Measurements from ENCODE around the gene DHX32.

Gene DHX32

GRCh38 chr10:125815764-125816163 is 65.3 kb downstream of the DHX32 start:
- FAIRE-seq = no peak

GRCh38 chr10:125812128-125812750 is 68.9 kb downstream of the DHX32 start:
- no peak for FAIRE-seq
- no peak for DNase-seq (ENCODE audit: low spot score)

More at GRCh38 chr10:125815764-125816163, 65.3 kb downstream of the DHX32 start:
- DNase-seq (ENCODE audit: low spot score) = no peak

- DNase-seq (ENCODE audit: low spot score) (no peak), FAIRE-seq (no peak)
Observed at GRCh38 chr10:125811251-125811650, 69.8 kb downstream of the DHX32 start.

- DNase-seq (ENCODE audit: low spot score) = no peak
- FAIRE-seq = no peak
Observed at GRCh38 chr10:125808047-125808446, 73.0 kb downstream of the DHX32 start.

- DNase-seq (ENCODE audit: low spot score) = no peak
- no peak for FAIRE-seq
Observed at GRCh38 chr10:125802739-125803138, 78.4 kb downstream of the DHX32 start.

GRCh38 chr10:125802131-125802530 is 79.0 kb downstream of the DHX32 start:
- FAIRE-seq = no peak
- no peak for DNase-seq (ENCODE audit: low spot score)

- FAIRE-seq (no peak), DNase-seq (ENCODE audit: low spot score) (no peak)
Observed at GRCh38 chr10:125801574-125801973, 79.5 kb downstream of the DHX32 start.

GRCh38 chr10:125799451-125800182 is 81.5 kb downstream of the DHX32 start:
- no peak for DNase-seq (ENCODE audit: low spot score)
- FAIRE-seq = no peak

GRCh38 chr10:125797994-125798662 is 83.0 kb downstream of the DHX32 start:
- FAIRE-seq (no peak), DNase-seq (ENCODE audit: low spot score) (no peak)

- DNase-seq (ENCODE audit: low spot score) (no peak), FAIRE-seq (no peak)
Observed at GRCh38 chr10:125797424-125797823, 83.7 kb downstream of the DHX32 start.

GRCh38 chr10:125795637-125796190 is 85.4 kb downstream of the DHX32 start:
- FAIRE-seq (no peak), DNase-seq (ENCODE audit: low spot score) (no peak)

GRCh38 chr10:125795128-125795527 is 86.0 kb downstream of the DHX32 start:
- no peak for FAIRE-seq
- no peak for DNase-seq (ENCODE audit: low spot score)

- DNase-seq (ENCODE audit: low spot score) (no peak), FAIRE-seq (no peak)
Observed at GRCh38 chr10:125792342-125793300, 88.5 kb downstream of the DHX32 start.

GRCh38 chr10:125788156-125789034 is 92.7 kb downstream of the DHX32 start:
- FAIRE-seq = no peak
- no peak for DNase-seq (ENCODE audit: low spot score)
